Trophoblast cell (in vitro differentiated cells and primary cell): ENCODE measurements around the gene CCDC187.

Experiments
- DNase-seq, 2 donors: peaks; one replicate each; pipeline ENCODE4 v3.0.0-alpha.2; 2016
- H2AFZ ChIP-seq: 2 replicates; pipeline ENCODE4 v1.6.1; 2013; ENCODE audit warnings: low read length, moderate library complexity, mild to moderate bottlenecking; ENCODE audit not compliant: insufficient read depth, poor library complexity
- H2AK5ac ChIP-seq: 2 replicates; pipeline ENCODE4 v1.6.1; 2013; ENCODE audit warnings: mild to moderate bottlenecking, low read length
- H2BK120ac ChIP-seq: 2 replicates; pipeline ENCODE4 v1.6.1; 2013; ENCODE audit warnings: low read length, mild to moderate bottlenecking, moderate library complexity; ENCODE audit not compliant: insufficient read depth, poor library complexity
- H2BK12ac ChIP-seq: 2 replicates; pipeline ENCODE4 v1.6.1; 2013; ENCODE audit warnings: mild to moderate bottlenecking, low read length, moderate library complexity
- H2BK5ac ChIP-seq: 2 replicates; pipeline ENCODE4 v1.6.1; 2013; ENCODE audit warnings: low read length, low read depth, moderate library complexity, mild to moderate bottlenecking; ENCODE audit not compliant: poor library complexity
- H3K14ac ChIP-seq: 2 replicates; pipeline ENCODE4 v1.6.1; 2013; ENCODE audit warnings: mild to moderate bottlenecking, low read length
- H3K18ac ChIP-seq: 2 replicates; pipeline ENCODE4 v1.6.1; 2013; ENCODE audit warnings: mild to moderate bottlenecking, low read length
- H3K23ac ChIP-seq: 2 replicates; pipeline ENCODE4 v1.6.1; 2013; ENCODE audit warnings: low read length
- H3K27ac ChIP-seq: 2 replicates; pipeline ENCODE4 v1.5.1; 2013; ENCODE audit warnings: low read depth, mild to moderate bottlenecking, inconsistent platforms, low read length, moderate library complexity
- H3K27me3 ChIP-seq: 2 replicates; pipeline ENCODE4 v1.6.1; 2013; ENCODE audit warnings: inconsistent platforms, mild to moderate bottlenecking, low read length, moderate library complexity; ENCODE audit not compliant: insufficient read depth
- H3K36me3 ChIP-seq, 2 experiments: 1 replicate in 1 of 2; 2 replicates in 1 of 2; pipeline ENCODE4 v1.6.1; 2013; ENCODE audit warnings: low read length in 2 of 2, mild to moderate bottlenecking in 2 of 2, moderate library complexity in 1 of 2; ENCODE audit not compliant: insufficient read depth in 2 of 2, control insufficient read depth in 1 of 2
- H3K4ac ChIP-seq: 2 replicates; pipeline ENCODE4 v1.6.1; 2013; ENCODE audit warnings: low read depth, mild to moderate bottlenecking, low read length, moderate library complexity
- H3K4me1 ChIP-seq, 2 experiments: 1 replicate in 1 of 2; 2 replicates in 1 of 2; pipeline ENCODE4 v1.6.1; 2013; ENCODE audit warnings: low read length in 2 of 2, mild to moderate bottlenecking in 2 of 2, moderate library complexity in 1 of 2; ENCODE audit not compliant: insufficient read depth in 2 of 2, control insufficient read depth in 1 of 2
- H3K4me2 ChIP-seq: 2 replicates; pipeline ENCODE4 v1.6.1; 2013; ENCODE audit warnings: inconsistent platforms, mild to moderate bottlenecking, low read length, moderate library complexity
- H3K4me3 ChIP-seq: 2 replicates; pipeline ENCODE4 v1.5.1; 2013; ENCODE audit warnings: mild to moderate bottlenecking, low read depth, low read length, inconsistent platforms
- H3K79me1 ChIP-seq: one replicate; pipeline ENCODE4 v1.6.1; 2013; ENCODE audit warnings: low read length
- H3K79me2 ChIP-seq: 2 replicates; pipeline ENCODE4 v1.6.1; 2013; ENCODE audit warnings: low read length, mild to moderate bottlenecking; ENCODE audit not compliant: control insufficient read depth, insufficient read depth, poor library complexity
- H3K9ac ChIP-seq: 2 replicates; pipeline ENCODE4 v1.6.1; 2013; ENCODE audit warnings: mild to moderate bottlenecking, low read length
- H3K9me3 ChIP-seq: 2 replicates; pipeline ENCODE4 v1.6.1; 2013; ENCODE audit warnings: low read depth, mild to moderate bottlenecking, control low read depth, inconsistent platforms, low read length; ENCODE audit not compliant: insufficient read depth
- H4K12ac ChIP-seq: 2 replicates; pipeline ENCODE4 v1.6.1; 2013; ENCODE audit warnings: low read depth, mild to moderate bottlenecking, low read length, moderate library complexity
- H4K8ac ChIP-seq: 2 replicates; pipeline ENCODE4 v1.6.1; 2013; ENCODE audit warnings: low read depth, mild to moderate bottlenecking, low read length, moderate library complexity
- H4K91ac ChIP-seq: one replicate; pipeline ENCODE4 v1.6.1; 2013; ENCODE audit warnings: low read depth, mild to moderate bottlenecking, low read length, moderate library complexity
- WGBS: extraction: QIAGEN DNeasy Blood & Tissue Kit; methylation state at CpG from one replicate; pipeline ENCODE4 v1.1.7; 2013; ENCODE audit warnings: missing lambda C conversion rate; ENCODE audit not compliant: insufficient read length, insufficient coverage; ENCODE audit errors: extremely low coverage; 5-methylcytosine and 5-hydroxymethylcytosine counted together

Gene CCDC187

DNA sequence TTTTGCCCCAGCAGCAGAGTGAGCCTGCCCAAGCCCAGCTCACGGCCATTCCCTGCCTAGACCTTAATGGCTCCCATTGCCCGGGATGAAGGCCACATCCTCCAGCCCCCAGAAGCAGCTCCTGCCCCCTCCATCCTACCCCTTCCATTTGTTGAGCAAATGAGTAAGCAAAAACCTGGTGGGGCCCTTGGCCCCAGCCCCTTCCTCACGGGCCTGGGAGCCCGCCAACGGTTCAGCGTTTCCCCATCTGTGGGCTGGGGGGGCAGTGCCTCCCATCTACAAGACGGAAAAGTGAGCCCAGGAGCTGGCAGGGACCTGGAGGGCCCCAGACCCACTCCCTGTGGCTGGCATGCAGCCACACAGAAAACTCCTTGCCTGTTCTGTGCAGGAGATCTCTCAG, 4.4 kb downstream of the CCDC187 start:
- Histone ChIP-seq H2AFZ (no peak overlapping the region), H3K18ac (no peak overlapping the region), H4K8ac (no peak overlapping the region), H2AK5ac (no peak overlapping the region), H3K4ac (no peak overlapping the region), H2BK12ac (no peak overlapping the region), H4K12ac (no peak overlapping the region), H3K36me3 (no peaks in the 10 kb centered on the region), H3K4me1 (no peaks in the 10 kb centered on the region), H3K27me3 (no peaks in the 10 kb centered on the region), H2BK120ac (no peak overlapping the region), H3K9me3 (peaks cover 1% of the 10 kb centered on the region), H3K9ac (no peak overlapping the region), H3K4me2 (no peak overlapping the region), H3K14ac (no peak overlapping the region), H3K4me3 (no peak overlapping the region), H4K91ac (no peak overlapping the region), H3K79me1 (no peaks in the 10 kb centered on the region), H3K23ac (no peak overlapping the region), H2BK5ac (no peak overlapping the region), H3K79me2 (no peaks in the 10 kb centered on the region), H3K27ac (no peak overlapping the region)
- DNase-seq: no peak
- WGBS: no CpG with 5 or more reads among the region's 7 CpGs

DNA sequence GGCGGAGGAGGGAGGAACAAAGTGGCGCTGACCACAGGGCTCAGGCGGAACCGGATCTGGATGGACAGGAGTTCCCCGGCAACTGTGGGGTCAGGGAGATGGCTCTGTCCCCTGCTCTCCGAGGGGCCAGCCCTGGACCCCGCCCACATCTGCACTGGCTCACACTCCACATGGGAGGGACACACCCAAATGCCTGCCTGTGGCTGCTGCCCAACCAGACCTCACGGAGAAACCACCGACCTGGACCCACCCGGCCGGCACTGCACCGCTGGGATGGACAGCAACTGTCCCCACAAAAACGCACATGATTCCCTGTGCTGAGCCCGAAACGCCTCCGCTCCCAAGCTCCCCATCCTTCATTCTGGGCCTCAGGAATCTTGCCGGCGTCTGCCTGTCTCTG, 4.8 kb downstream of the CCDC187 start:
- Histone ChIP-seq H3K79me2 (no peaks in the 10 kb centered on the region), H2BK5ac (no peak overlapping the region), H3K4me2 (no peak overlapping the region), H2BK12ac (no peak overlapping the region), H3K14ac (no peak overlapping the region), H2AK5ac (no peak overlapping the region), H3K27me3 (no peaks in the 10 kb centered on the region), H4K8ac (no peak overlapping the region), H3K18ac (no peak overlapping the region), H3K4me1 (no peaks in the 10 kb centered on the region), H3K23ac (no peak overlapping the region), H3K4me3 (no peak overlapping the region), H3K9me3 (peaks cover 4% of the 10 kb centered on the region), H3K36me3 (no peaks in the 10 kb centered on the region), H4K12ac (no peak overlapping the region), H3K9ac (no peak overlapping the region), H4K91ac (no peak overlapping the region), H3K79me1 (no peaks in the 10 kb centered on the region), H3K4ac (no peak overlapping the region), H3K27ac (no peak overlapping the region), H2BK120ac (no peak overlapping the region), H2AFZ (no peak overlapping the region)
- no CpG with 5 or more reads among the region's 18 CpGs for WGBS
- no peak for DNase-seq

DNA sequence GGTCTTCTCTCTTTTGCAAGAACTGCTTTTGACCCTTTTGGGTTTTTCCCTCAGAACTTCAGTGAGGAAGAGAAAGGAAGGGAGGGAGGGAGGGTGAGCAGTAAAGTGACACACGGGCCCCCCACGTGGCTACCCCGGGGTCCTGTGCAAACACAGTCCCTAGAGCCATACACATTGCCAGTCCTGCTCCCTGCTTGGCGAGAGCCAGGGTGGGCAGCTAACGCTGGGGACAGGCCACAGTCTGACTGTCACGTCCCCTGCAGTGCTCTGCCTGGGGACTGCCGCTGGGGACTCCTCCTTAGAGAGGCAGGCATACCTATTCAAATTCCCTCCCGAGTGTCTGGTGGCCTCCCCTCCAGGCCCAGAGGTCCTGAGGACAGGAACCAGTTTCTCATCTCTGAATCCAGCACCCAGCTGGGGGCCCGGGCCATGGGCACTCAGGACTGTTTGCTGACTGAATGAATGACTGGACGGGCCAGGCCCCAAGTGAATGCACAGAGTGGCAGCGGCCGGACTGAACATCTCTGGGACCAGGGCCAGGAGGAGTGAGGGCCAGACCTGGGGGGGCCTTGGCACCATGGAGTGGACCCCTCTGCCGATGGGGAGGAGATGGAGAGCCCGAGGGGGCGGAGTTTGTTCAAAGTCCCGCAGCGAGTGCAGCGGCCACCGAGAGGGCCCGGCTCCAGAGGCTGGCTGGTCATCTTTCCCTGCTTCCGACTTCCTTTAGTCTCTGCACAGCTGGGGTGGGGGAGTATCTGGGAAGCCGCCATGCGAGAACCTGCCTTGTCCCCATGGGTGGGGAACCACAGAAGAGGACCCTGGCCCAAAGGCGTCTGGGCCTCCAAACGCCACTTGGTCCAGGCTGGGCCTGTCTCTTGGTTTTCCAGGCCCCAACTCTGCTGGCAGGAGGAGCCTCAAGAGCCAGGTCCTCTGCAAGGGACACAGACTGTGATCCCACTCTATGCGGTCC, 5.8 kb downstream of the CCDC187 start:
- Histone ChIP-seq H2AFZ (no peak overlapping the region), H3K4me3 (no peak overlapping the region), H3K36me3 (no peaks in the 10 kb centered on the region), H4K12ac (no peak overlapping the region), H2BK5ac (no peak overlapping the region), H3K23ac (no peak overlapping the region), H3K14ac (no peak overlapping the region), H4K91ac (no peak overlapping the region), H3K9ac (no peak overlapping the region), H3K79me2 (no peaks in the 10 kb centered on the region), H2BK12ac (no peak overlapping the region), H2BK120ac (no peak overlapping the region), H2AK5ac (no peak overlapping the region), H3K4me2 (no peak overlapping the region), H3K27me3 (no peaks in the 10 kb centered on the region), H3K18ac (no peak overlapping the region), H3K4ac (no peak overlapping the region), H3K79me1 (no peaks in the 10 kb centered on the region), H3K9me3 (peaks cover 14% of the 10 kb centered on the region), H3K4me1 (no peaks in the 10 kb centered on the region), H3K27ac (no peak overlapping the region), H4K8ac (no peak overlapping the region)
- WGBS: no CpG with 5 or more reads among the region's 26 CpGs
- no peak for DNase-seq

DNA sequence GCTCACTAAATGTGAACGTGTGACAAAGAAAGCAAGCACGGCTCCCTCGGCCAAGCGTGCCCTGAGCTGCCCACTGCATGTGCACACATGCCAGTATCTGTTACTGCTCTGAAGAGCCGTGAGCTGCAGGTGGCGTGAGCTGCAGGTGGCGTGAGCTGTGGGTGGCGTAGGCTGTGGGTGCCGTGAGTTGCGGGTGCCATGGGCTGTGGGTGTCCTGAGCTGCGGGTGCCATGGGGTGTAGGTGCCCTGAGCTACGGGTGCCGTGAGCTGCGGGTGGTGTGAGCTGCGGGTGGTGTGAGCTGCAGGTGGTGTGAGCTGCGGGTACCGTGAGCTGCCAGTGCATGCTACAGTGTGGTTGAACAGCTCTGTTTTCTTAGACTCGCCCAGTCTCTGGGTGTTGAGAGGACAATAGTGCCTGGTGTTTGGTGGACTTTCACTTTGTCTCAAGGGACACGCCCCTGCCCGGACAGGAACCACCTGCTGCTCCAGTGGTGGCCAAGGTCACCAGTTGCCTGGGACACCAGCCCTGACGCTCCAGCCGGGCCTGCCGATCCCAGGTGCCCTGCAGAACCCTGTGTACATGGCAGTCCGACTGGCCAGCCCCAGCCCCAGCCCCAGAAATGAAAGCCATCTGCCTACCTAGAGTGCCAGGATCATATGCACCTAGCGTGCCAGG, 6.7 kb downstream of the CCDC187 start:
- no peak overlapping the region for H3K14ac ChIP-seq
- no peak overlapping the region for H2BK12ac ChIP-seq
- DNase-seq: peak; percentile 47 to 65
- H3K36me3 ChIP-seq: no peaks in the 10 kb centered on the region
- no peak overlapping the region for H2BK120ac ChIP-seq
- no peak overlapping the region for H3K9ac ChIP-seq
- H4K12ac ChIP-seq: no peak overlapping the region
- WGBS: no CpG with 5 or more reads among the region's 25 CpGs
- no peaks in the 10 kb centered on the region for H3K79me1 ChIP-seq
- no peak overlapping the region for H2BK5ac ChIP-seq
- H2AK5ac ChIP-seq: no peak overlapping the region
- H3K27ac ChIP-seq: no peak overlapping the region
- H4K91ac ChIP-seq: no peak overlapping the region
- H3K9me3 ChIP-seq: peaks cover 18% of the 10 kb centered on the region
- no peak overlapping the region for H3K4me2 ChIP-seq
- H3K18ac ChIP-seq: no peak overlapping the region
- no peaks in the 10 kb centered on the region for H3K4me1 ChIP-seq
- no peak overlapping the region for H3K4me3 ChIP-seq
- H3K4ac ChIP-seq: no peak overlapping the region
- no peaks in the 10 kb centered on the region for H3K79me2 ChIP-seq
- no peak overlapping the region for H2AFZ ChIP-seq
- H4K8ac ChIP-seq: no peak overlapping the region
- H3K23ac ChIP-seq: no peak overlapping the region
- H3K27me3 ChIP-seq: no peaks in the 10 kb centered on the region
